ENCODE measurements around the gene ESPNL. TPM values are rescaled to one million over a fixed set of nuclear protein-coding genes. Genes with fewer than 3 reads are reported as not detected.
"Not testable (repeated sequence)": the region's sequence is repeated elsewhere in the genome, so short reads cannot be mapped to it uniquely, and the experiment has no call there.

Gene ESPNL, protein sequence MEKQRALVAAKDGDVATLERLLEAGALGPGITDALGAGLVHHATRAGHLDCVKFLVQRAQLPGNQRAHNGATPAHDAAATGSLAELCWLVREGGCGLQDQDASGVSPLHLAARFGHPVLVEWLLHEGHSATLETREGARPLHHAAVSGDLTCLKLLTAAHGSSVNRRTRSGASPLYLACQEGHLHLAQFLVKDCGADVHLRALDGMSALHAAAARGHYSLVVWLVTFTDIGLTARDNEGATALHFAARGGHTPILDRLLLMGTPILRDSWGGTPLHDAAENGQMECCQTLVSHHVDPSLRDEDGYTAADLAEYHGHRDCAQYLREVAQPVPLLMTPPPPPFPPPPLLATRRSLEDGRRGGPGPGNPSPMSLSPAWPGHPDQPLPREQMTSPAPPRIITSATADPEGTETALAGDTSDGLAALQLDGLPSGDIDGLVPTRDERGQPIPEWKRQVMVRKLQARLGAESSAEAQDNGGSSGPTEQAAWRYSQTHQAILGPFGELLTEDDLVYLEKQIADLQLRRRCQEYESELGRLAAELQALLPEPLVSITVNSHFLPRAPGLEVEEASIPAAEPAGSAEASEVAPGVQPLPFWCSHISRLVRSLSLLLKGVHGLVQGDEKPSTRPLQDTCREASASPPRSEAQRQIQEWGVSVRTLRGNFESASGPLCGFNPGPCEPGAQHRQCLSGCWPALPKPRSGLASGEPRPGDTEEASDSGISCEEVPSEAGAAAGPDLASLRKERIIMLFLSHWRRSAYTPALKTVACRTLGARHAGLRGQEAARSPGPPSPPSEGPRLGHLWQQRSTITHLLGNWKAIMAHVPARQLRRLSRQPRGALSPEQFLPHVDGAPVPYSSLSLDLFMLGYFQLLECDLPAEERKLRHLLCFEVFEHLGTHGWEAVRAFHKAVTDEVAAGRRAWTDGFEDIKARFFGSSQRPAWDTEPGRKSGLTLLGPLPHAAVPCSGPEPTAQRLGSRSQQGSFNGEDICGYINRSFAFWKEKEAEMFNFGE
- under 1 TPM; 0.19 to 0.47 (median 0.25) TPM for total RNA-seq

GRCh38 chr2:238100049-238100820 is at the start of gene ESPNL:
Gene ESPNL, plus strand, starts transcription at chr2:238100340. Its CDS starts 80 bp downstream, at chr2:238100420.
- TF ChIP-seq CTCF (IDR thresholded peaks at IDR 0.05): no peak
- no peak for DNase-seq (ENCODE audit: low spot score)
- no peak for ATAC-seq (ENCODE audit: low FRiP score)

DNA sequence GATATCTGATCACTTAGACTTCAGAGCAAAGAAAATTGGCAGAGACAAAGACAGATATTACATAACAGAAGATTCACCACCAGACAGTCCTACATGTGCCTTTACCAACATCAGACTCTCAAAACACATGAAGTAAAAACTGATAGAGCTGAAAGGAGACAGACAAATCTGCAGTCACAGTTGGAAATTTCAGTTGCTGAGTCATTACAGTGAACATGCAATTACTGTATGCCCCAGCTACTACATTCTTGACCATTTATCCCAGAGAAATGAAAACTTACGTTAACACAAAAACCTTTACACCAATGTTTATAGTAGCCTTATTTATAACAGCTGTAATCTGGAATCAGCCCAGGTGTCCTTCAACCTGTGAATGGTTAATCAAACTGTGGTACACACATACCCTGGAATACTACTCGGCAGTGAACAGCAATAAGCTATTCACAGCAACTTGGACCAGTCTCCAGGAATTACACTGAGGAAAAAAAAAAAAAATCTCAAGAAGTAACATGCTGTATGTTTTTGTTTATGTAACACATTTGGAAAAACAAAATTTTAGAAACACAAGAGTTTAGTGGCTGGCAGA is 46.9 kb upstream of the ESPNL start:
- DNase-seq (ENCODE audit: low spot score) (no peak), ATAC-seq (ENCODE audit: low FRiP score) (no peak)
- TF ChIP-seq CTCF (IDR thresholded peaks at IDR 0.05): no peak

DNA sequence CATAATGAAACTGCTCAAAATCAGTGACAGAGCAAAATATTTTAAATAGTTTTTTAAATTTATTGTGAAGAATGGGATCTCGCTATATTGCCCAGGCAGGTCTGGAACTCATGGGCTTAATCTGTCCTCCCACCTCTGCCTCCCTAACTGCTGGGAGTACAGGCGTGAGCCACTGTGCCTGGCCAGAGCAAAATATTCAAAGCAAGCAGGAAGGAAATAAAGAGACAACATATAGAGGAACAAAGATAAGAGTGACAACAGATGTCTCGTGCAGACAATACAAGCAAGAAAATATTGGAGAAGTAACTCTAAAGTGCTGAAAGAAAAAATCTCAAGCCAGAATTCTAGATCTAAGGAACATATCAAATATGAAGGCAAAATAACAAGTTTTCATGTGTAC is 44.3 kb upstream of the ESPNL start:
- ATAC-seq (ENCODE audit: low FRiP score): no peak
- DNase-seq (ENCODE audit: low spot score): no peak
- TF ChIP-seq CTCF (IDR thresholded peaks at IDR 0.05): no peak

DNA sequence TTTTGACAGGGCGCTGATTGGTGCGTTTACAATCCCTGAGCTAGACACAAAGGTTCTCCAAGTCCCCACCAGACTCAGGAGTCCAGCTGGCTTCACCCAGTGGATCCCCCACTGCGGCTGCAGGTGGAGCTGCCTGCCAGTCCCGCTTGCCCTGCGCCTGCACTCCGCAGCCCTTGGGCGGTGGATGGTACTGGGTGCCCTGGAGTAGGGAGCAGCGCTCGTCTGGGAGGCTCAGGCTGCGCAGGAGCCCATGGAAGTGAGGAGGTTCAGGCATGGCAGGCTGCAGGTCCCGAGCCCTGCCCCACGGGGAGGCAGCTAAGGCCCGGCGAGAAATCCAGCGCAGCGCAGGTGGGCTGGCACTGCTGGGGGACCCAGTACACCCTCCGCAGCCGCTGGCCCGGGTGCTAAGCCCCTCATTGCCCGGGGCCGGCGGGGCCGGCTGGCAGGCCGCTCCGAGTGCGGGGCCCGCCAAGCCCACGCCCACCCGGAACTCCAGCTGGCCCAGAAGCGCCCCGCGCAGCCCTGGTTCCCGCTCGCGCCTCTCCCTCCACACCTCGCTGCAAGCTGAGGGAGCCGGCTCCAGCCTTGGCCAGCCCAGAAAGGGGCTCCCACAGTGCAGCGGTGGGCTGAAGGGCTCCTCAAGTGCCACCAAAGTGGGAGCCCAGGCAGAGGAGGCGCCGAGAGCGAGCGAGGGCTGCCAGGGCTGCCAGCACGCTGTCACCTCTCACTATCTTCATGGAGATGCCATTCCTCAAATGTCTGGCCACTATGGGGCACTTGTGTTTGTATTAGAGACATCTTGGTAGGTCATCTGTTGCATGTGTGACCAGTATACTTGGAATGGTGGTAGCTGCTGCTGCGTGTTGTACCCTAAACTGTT is 42.2 kb upstream of the ESPNL start:
- ATAC-seq (ENCODE audit: low FRiP score); DNase-seq (ENCODE audit: low spot score): not testable (repeated sequence)

DNA sequence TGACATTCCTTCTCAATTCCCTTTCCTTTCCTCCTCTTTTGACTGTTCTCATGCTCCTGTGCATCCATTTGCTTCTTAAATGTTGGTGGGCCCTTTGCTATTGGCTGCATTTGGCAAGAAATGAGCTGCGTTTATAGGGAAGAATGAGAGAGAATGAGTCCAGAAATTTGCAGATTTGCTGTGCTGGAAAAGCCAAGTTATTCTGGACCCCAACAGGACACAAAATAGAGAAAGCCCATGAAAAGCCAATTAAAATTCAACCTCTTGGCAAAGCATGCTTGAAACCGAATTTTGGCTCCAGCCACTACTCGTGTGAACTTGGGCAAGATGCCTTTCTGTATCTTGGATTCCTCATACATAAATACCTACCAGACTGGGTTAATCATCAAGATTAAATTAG is 40.6 kb upstream of the ESPNL start:
- no peak for TF ChIP-seq CTCF (IDR thresholded peaks at IDR 0.05)
- no peak for ATAC-seq (ENCODE audit: low FRiP score)
- no peak for DNase-seq (ENCODE audit: low spot score)

- ATAC-seq (ENCODE audit: low FRiP score) (no peak), DNase-seq (ENCODE audit: low spot score) (no peak)
- no peak for TF ChIP-seq CTCF (IDR thresholded peaks at IDR 0.05)
Observed at GRCh38 chr2:238060096-238060541, 40.0 kb upstream of the ESPNL start.
